IMR-90 (cell line): ENCODE measurements around the gene ATP1A1. TPM values are rescaled to one million over a fixed set of nuclear protein-coding genes. Genes with fewer than 3 reads are reported as not detected.

ENCODE experiments used
- ATAC-seq: fragments of 200-7000 bp; cut with Tn5 transposase; 2 replicates; pipeline ENCODE4 v1.9.1; 2020; ENCODE audit warnings: low read depth, mild to moderate bottlenecking, moderate library complexity
- BruUV-seq: library from RNA; stranded (reverse); fragments of 400-500 nt; replicated peaks from 2 replicates; lab custom pipeline; 2021; lab: Mats Ljungman, UMichigan
- CTCF ChIA-PET: fragments of 300-600 bp; formaldehyde crosslinking; extraction: SDS; loops from one replicate; lab custom pipeline; 2021; ENCODE audit warnings: antibody characterized with exemption; lab: Yijun Ruan, JAX
- POLR2A ChIA-PET: fragments of 300-600 bp; sonication (Branson Sonifier 250); formaldehyde crosslinking; loops from one replicate; lab custom pipeline; 2022; ENCODE audit warnings: antibody characterized with exemption; ENCODE audit not compliant: unreplicated experiment; lab: Charles Lee
- DNase-seq: peaks from one replicate; pipeline ENCODE4 v3.0.0; 2013
- H2AFZ ChIP-seq: replicated peaks from 2 replicates; pipeline ENCODE3; 2013; ENCODE audit warnings: low read length, mild to moderate bottlenecking; ENCODE audit not compliant: poor library complexity
- H2AK5ac ChIP-seq: 2 replicates; pipeline ENCODE4 v1.6.1; 2013; ENCODE audit warnings: low read depth, low read length, inconsistent platforms
- H2AK9ac ChIP-seq: replicated peaks from 2 replicates; pipeline ENCODE3; 2013; ENCODE audit warnings: mild to moderate bottlenecking, low read depth, low read length, moderate library complexity; ENCODE audit not compliant: poor library complexity
- H2BK120ac ChIP-seq: 2 replicates; pipeline ENCODE4 v1.6.1; 2013; ENCODE audit warnings: low read depth, low read length, inconsistent platforms
- H2BK15ac ChIP-seq: 3 replicates; pipeline ENCODE4 v1.6.1; 2013; ENCODE audit warnings: low read depth, low read length, inconsistent platforms
- H2BK20ac ChIP-seq: 2 replicates; pipeline ENCODE4 v1.6.1; 2013; ENCODE audit warnings: low read depth, mild to moderate bottlenecking, inconsistent platforms, low read length, moderate library complexity
- H2BK5ac ChIP-seq: 2 replicates; pipeline ENCODE4 v1.6.1; 2013; ENCODE audit warnings: mild to moderate bottlenecking, low read depth, low read length, inconsistent platforms; ENCODE audit not compliant: poor library complexity, severe bottlenecking
- H3K14ac ChIP-seq: replicated peaks from 2 replicates; pipeline ENCODE4 v1.6.1; 2013; ENCODE audit warnings: low read depth, low read length, inconsistent platforms
- H3K18ac ChIP-seq: 2 replicates; pipeline ENCODE4 v1.6.1; 2013; ENCODE audit warnings: low read depth, low read length, control low read depth
- H3K23ac ChIP-seq: 2 replicates; pipeline ENCODE4 v1.6.1; 2013; ENCODE audit warnings: low read depth, low read length, inconsistent platforms
- H3K27ac ChIP-seq: 2 replicates; pipeline ENCODE4 v1.5.1; 2013; ENCODE audit warnings: mild to moderate bottlenecking, control low read depth, low read length; ENCODE audit not compliant: insufficient read depth
- H3K27me3 ChIP-seq: 2 replicates; pipeline ENCODE4 v1.6.1; 2013; ENCODE audit warnings: low read length; ENCODE audit not compliant: control insufficient read depth, insufficient read depth
- H3K36me3 ChIP-seq: 2 replicates; pipeline ENCODE4 v1.6.1; 2013; ENCODE audit warnings: low read length, mixed read lengths; ENCODE audit not compliant: control insufficient read depth, insufficient read depth
- H3K4ac ChIP-seq: 2 replicates; pipeline ENCODE4 v1.6.1; 2013; ENCODE audit warnings: low read depth, low read length, inconsistent platforms
- H3K4me1 ChIP-seq: 2 replicates; pipeline ENCODE4 v1.6.1; 2013; ENCODE audit warnings: low read length, mixed read lengths; ENCODE audit not compliant: control insufficient read depth, insufficient read depth
- H3K4me2 ChIP-seq: 2 replicates; pipeline ENCODE4 v1.6.1; 2013; ENCODE audit warnings: low read depth, mild to moderate bottlenecking, control low read depth, low read length, moderate library complexity
- H3K4me3 ChIP-seq: 2 replicates; pipeline ENCODE4 v1.5.1; 2013; ENCODE audit warnings: low read depth, mild to moderate bottlenecking, control low read depth, low read length, moderate library complexity; ENCODE audit not compliant: insufficient read depth
- H3K56ac ChIP-seq: 2 replicates; pipeline ENCODE4 v1.6.1; 2013; ENCODE audit warnings: low read length, inconsistent platforms; ENCODE audit not compliant: insufficient read depth; ENCODE audit errors: extremely low read depth
- H3K79me1 ChIP-seq, 2 experiments: 2 replicates each; pipeline ENCODE4 v1.6.1; 2013; ENCODE audit warnings: low read length in 2 of 2, inconsistent platforms in 1 of 2, low read depth in 1 of 2
- H3K9ac ChIP-seq: 2 replicates; pipeline ENCODE4 v1.6.1; 2013; ENCODE audit warnings: low read depth, low read length, control low read depth
- H3K9me1 ChIP-seq: 2 replicates; pipeline ENCODE4 v1.6.1; 2013; ENCODE audit warnings: low read length, inconsistent platforms; ENCODE audit not compliant: insufficient read depth
- H3K9me3 ChIP-seq: 2 replicates; pipeline ENCODE4 v1.6.1; 2013; ENCODE audit warnings: low read length; ENCODE audit not compliant: control insufficient read depth, insufficient read depth
- H4K20me1 ChIP-seq: 2 replicates; pipeline ENCODE4 v1.6.1; 2013; ENCODE audit warnings: low read length, inconsistent platforms; ENCODE audit not compliant: insufficient read depth
- H4K5ac ChIP-seq: 2 replicates; pipeline ENCODE4 v1.6.1; 2013; ENCODE audit warnings: mild to moderate bottlenecking, low read depth, low read length, control low read depth
- H4K8ac ChIP-seq, 2 experiments: 2 replicates each; pipeline ENCODE4 v1.6.1; 2013; ENCODE audit warnings: low read depth in 2 of 2, low read length in 2 of 2, control low read depth in 1 of 2, inconsistent platforms in 1 of 2
- H4K91ac ChIP-seq: 2 replicates; pipeline ENCODE4 v1.6.1; 2013; ENCODE audit warnings: low read depth, low read length, inconsistent platforms; ENCODE audit not compliant: insufficient read depth
- CEBPB ChIP-seq: IDR thresholded peaks from 2 replicates; pipeline ENCODE4 v1.6.1; 2012; ENCODE audit warnings: low read depth, low read length, improper control_type of control experiment
- NFE2L2 ChIP-seq: fragments of 150-350 bp; IDR thresholded peaks from 2 replicates; pipeline ENCODE4 v1.6.1; 2016; ENCODE audit warnings: low read depth, mild to moderate bottlenecking, low read length
- RFX5 ChIP-seq: IDR thresholded peaks from 2 replicates; pipeline ENCODE4 v1.8.0; 2012; ENCODE audit warnings: low read depth, mild to moderate bottlenecking, low read length, moderate library complexity
- WGBS, 2 experiments: methylation state at CpG; one replicate each; pipeline versions ENCODE4 v1.1.5 to v1.1.7; 2013; ENCODE audit warnings: missing lambda C conversion rate in 2 of 2; ENCODE audit not compliant: insufficient read length in 1 of 2; ENCODE audit errors: extremely low coverage in 2 of 2; 5-methylcytosine and 5-hydroxymethylcytosine counted together
- dilution Hi-C: fragments of 300-500 bp; cut with HindIII; formaldehyde crosslinking; loops from one replicate; pipeline ENCODE4 v1.14.3; 2018; ENCODE audit warnings: low sequenced_read_pairs; ENCODE audit not compliant: unreplicated experiment
- in situ Hi-C: fragments of 300-500 bp; cut with MboI; formaldehyde crosslinking; loops from 3 replicates; pipeline ENCODE4 v1.14.3; 2019; ENCODE audit warnings: low sequenced_read_pairs, inconsistent platforms, mixed read lengths
- intact Hi-C: fragments of 100-400 bp; cut with micrococcal nuclease; formaldehyde crosslinking; loops from 2 replicates; pipeline ENCODE4 v1.10.0; 2022
- polyA plus RNA-seq, 3 experiments: library from polyadenylated mRNA; depleted of rRNA; stranded (reverse); fragments of >200 nt; gene quantifications; 2 replicates each; pipeline ENCODE4 v1.2.3, GENCODE V29; 2012; ENCODE audit warnings: low replicate concordance in 1 of 3
- total RNA-seq: library from RNA; depleted of rRNA; stranded (reverse); fragments of >200 nt; gene quantifications from 2 replicates; pipeline ENCODE4 v1.2.3, GENCODE V29; 2012
- TF ChIP-seq, protein P1 (sequence below): fragments of 150-350 bp; IDR thresholded peaks from 2 replicates; pipeline ENCODE4 v1.6.1; 2016; ENCODE audit warnings: low read depth, mild to moderate bottlenecking, low read length, moderate library complexity, borderline replicate concordance
- TF ChIP-seq, protein P2 (sequence below): conservative IDR thresholded peaks from 2 replicates; pipeline ENCODE4 v1.5.1; 2012; ENCODE audit warnings: mild to moderate bottlenecking, low read depth, low read length, improper control_type of control experiment

ATP1A1 gene
- total and polyA plus RNA-seq, 2 of the 4 experiments (the other 2 are of a cell fraction) = 116 to 125 TPM

DNA sequence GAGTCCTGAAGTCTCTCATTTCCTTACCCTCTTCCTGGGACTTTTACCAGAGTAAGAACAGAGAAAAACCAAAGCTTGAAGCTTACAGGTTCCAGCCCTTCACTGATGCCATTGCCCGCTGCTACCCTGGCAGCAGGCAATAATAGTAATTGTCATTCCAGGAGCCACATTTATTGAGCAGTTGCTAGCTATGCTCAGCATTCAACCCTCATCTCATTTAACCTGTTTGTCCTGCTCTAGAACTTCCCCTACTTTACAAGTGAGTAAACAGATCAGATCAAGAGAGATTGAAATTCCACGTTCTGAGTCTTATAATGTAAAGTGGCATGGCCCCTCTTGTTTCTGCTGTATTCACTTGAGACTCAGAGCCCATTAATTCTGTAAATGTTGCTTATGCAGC lies 80.4 kb downstream of the ATP1A1 start:
- H3K4me2 ChIP-seq = no peak overlapping the region
- no peak overlapping the region for H2AK5ac ChIP-seq
- no peak overlapping the region for H2AFZ ChIP-seq
- H3K4ac ChIP-seq = no peak overlapping the region
- H3K36me3 ChIP-seq = no peaks in the 10 kb centered on the region
- no peak overlapping the region for H4K91ac ChIP-seq
- peaks cover 12% of the 10 kb centered on the region for H3K27me3 ChIP-seq
- H2BK15ac ChIP-seq = no peak overlapping the region
- H4K5ac ChIP-seq = no peak overlapping the region
- dilution Hi-C loops = no loop called here
- H3K23ac ChIP-seq = no peak overlapping the region
- no peak overlapping the region for H2BK5ac ChIP-seq
- no CpG with 5 or more reads among the region's 2 CpGs for WGBS, 2 experiments
- ATAC-seq = no peak
- POLR2A ChIA-PET = no interaction called here
- H3K56ac ChIP-seq = no peak overlapping the region
- no peak overlapping the region for H3K14ac ChIP-seq
- no peak overlapping the region for H3K4me3 ChIP-seq
- no peaks in the 10 kb centered on the region for H3K9me3 ChIP-seq
- H3K4me1 ChIP-seq = no peaks in the 10 kb centered on the region
- H3K9me1 ChIP-seq = no peaks in the 10 kb centered on the region
- no peak overlapping the region for H3K27ac ChIP-seq
- intact Hi-C loops = no loop called here
- H2BK120ac ChIP-seq = no peak overlapping the region
- H2AK9ac ChIP-seq = no peak overlapping the region
- H3K79me1 ChIP-seq = no peaks in the 10 kb centered on the region
- in situ Hi-C loops = no loop called here
- no peak for DNase-seq
- TF ChIP-seq, protein P1, sequence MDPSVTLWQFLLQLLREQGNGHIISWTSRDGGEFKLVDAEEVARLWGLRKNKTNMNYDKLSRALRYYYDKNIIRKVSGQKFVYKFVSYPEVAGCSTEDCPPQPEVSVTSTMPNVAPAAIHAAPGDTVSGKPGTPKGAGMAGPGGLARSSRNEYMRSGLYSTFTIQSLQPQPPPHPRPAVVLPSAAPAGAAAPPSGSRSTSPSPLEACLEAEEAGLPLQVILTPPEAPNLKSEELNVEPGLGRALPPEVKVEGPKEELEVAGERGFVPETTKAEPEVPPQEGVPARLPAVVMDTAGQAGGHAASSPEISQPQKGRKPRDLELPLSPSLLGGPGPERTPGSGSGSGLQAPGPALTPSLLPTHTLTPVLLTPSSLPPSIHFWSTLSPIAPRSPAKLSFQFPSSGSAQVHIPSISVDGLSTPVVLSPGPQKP = no peak
- TF ChIP-seq RFX5 (no peak), CEBPB (no peak), NFE2L2 (no peak)
- TF ChIP-seq, protein P2, sequence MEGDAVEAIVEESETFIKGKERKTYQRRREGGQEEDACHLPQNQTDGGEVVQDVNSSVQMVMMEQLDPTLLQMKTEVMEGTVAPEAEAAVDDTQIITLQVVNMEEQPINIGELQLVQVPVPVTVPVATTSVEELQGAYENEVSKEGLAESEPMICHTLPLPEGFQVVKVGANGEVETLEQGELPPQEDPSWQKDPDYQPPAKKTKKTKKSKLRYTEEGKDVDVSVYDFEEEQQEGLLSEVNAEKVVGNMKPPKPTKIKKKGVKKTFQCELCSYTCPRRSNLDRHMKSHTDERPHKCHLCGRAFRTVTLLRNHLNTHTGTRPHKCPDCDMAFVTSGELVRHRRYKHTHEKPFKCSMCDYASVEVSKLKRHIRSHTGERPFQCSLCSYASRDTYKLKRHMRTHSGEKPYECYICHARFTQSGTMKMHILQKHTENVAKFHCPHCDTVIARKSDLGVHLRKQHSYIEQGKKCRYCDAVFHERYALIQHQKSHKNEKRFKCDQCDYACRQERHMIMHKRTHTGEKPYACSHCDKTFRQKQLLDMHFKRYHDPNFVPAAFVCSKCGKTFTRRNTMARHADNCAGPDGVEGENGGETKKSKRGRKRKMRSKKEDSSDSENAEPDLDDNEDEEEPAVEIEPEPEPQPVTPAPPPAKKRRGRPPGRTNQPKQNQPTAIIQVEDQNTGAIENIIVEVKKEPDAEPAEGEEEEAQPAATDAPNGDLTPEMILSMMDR = no peak
- H3K9ac ChIP-seq = no peak overlapping the region
- no peaks in the 10 kb centered on the region for H4K20me1 ChIP-seq
- H2BK20ac ChIP-seq = no peak overlapping the region
- H4K8ac ChIP-seq = no peak overlapping the region
- no peak overlapping the region for H3K18ac ChIP-seq
- CTCF ChIA-PET = no interaction called here
- BruUV-seq = no TSS peak
